ENCODE measurements around the gene DEPDC1B. TPM values are rescaled to one million over a fixed set of nuclear protein-coding genes. Genes with fewer than 3 reads are reported as not detected.

DEPDC1B gene
- total RNA-seq, 1 experiment from 2014 or later, result 29.2 TPM

GRCh38 chr5:60550311-60550710 is 149.7 kb downstream of the DEPDC1B start:
- no peak for DNase-seq
- H3K27me3 ChIP-seq (ENCODE audit: insufficient read depth, low read depth), result no peaks in the 10 kb centered on the region
- no TSS peak for BruUV-seq (replicated peaks)
- H3K4me2 ChIP-seq, result no peak overlapping the region
- H3K36me3 ChIP-seq (ENCODE audit: low read depth), result no peaks in the 10 kb centered on the region
- no peak overlapping the region for H3K27ac ChIP-seq
- no peaks in the 10 kb centered on the region for H4K20me1 ChIP-seq (ENCODE audit: insufficient read depth)
- H3K9me2 ChIP-seq (ENCODE audit: insufficient read depth), result no peaks in the 10 kb centered on the region
- TF ChIP-seq EZH2 (IDR thresholded peaks at IDR 0.05; ENCODE audit: low read depth), result no peak
- intact Hi-C loops (cut with micrococcal nuclease; ENCODE audit: unreplicated experiment), result no loop called here
- H3K79me2 ChIP-seq (ENCODE audit: low read depth), result no peaks in the 10 kb centered on the region
- H3K9me3 ChIP-seq (ENCODE audit: insufficient read depth, low read depth), result no peaks in the 10 kb centered on the region
- ChIA-PET POLR2A (ENCODE audit: unreplicated experiment) (no interaction called here), CTCF (no interaction called here)
- no peak overlapping the region for H3K4me3 ChIP-seq
- no peaks in the 10 kb centered on the region for H3K4me1 ChIP-seq (replicated peaks; ENCODE audit: insufficient read depth)
- no peak overlapping the region for H2AFZ ChIP-seq
- H3F3A ChIP-seq (ENCODE audit: insufficient read depth, low read depth), result no peaks in the 10 kb centered on the region

- H3K27ac ChIP-seq, result no peak overlapping the region
- no peak for DNase-seq
- no peaks in the 10 kb centered on the region for H3K36me3 ChIP-seq (ENCODE audit: low read depth)
- intact Hi-C loops (cut with micrococcal nuclease; ENCODE audit: unreplicated experiment), result no loop called here
- CTCF ChIA-PET, result no interaction called here
- no TSS peak for BruUV-seq (replicated peaks)
- H3K4me2 ChIP-seq, result no peak overlapping the region
- H3K4me3 ChIP-seq, result no peak overlapping the region
- TF ChIP-seq, protein P1, sequence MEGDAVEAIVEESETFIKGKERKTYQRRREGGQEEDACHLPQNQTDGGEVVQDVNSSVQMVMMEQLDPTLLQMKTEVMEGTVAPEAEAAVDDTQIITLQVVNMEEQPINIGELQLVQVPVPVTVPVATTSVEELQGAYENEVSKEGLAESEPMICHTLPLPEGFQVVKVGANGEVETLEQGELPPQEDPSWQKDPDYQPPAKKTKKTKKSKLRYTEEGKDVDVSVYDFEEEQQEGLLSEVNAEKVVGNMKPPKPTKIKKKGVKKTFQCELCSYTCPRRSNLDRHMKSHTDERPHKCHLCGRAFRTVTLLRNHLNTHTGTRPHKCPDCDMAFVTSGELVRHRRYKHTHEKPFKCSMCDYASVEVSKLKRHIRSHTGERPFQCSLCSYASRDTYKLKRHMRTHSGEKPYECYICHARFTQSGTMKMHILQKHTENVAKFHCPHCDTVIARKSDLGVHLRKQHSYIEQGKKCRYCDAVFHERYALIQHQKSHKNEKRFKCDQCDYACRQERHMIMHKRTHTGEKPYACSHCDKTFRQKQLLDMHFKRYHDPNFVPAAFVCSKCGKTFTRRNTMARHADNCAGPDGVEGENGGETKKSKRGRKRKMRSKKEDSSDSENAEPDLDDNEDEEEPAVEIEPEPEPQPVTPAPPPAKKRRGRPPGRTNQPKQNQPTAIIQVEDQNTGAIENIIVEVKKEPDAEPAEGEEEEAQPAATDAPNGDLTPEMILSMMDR (conservative IDR thresholded peaks at IDR 0.05), result no peak
- no peak for TF ChIP-seq EZH2 (IDR thresholded peaks at IDR 0.05; ENCODE audit: low read depth)
- H3K9me3 ChIP-seq (ENCODE audit: insufficient read depth, low read depth), result no peaks in the 10 kb centered on the region
- no peaks in the 10 kb centered on the region for H3K27me3 ChIP-seq (ENCODE audit: insufficient read depth, low read depth)
- no peaks in the 10 kb centered on the region for H3F3A ChIP-seq (ENCODE audit: insufficient read depth, low read depth)
- H3K4me1 ChIP-seq (replicated peaks; ENCODE audit: insufficient read depth), result no peaks in the 10 kb centered on the region
- H3K9me2 ChIP-seq (ENCODE audit: insufficient read depth), result no peaks in the 10 kb centered on the region
- no peaks in the 10 kb centered on the region for H3K79me2 ChIP-seq (ENCODE audit: low read depth)
- H2AFZ ChIP-seq, result no peak overlapping the region
- H4K20me1 ChIP-seq (ENCODE audit: insufficient read depth), result no peaks in the 10 kb centered on the region
- POLR2A ChIA-PET (ENCODE audit: unreplicated experiment), result no interaction called here
Observed at GRCh38 chr5:60549841-60550240, 150.1 kb downstream of the DEPDC1B start.

Other genes starting within 250 kb of the DEPDC1B start
- 17.2 and 24.3 TPM in 2 replicates for gene ELOVL7, start 144.1 kb upstream of the DEPDC1B start, total RNA-seq (2021)
- gene ERCC8, start 244.9 kb upstream of the DEPDC1B start, total RNA-seq (2021), result 8.7 and 13.0 TPM in 2 replicates
- gene NDUFAF2, start 245.0 kb upstream of the DEPDC1B start, total RNA-seq (2021), result 20.7 and 42.7 TPM in 2 replicates